NCI-H460 (cell line): ENCODE results near the gene TRAPPC11. TPM values are rescaled to one million over a fixed set of nuclear protein-coding genes. Genes with fewer than 3 reads are reported as not detected.
"Not testable (repeated sequence)": the region's sequence is repeated elsewhere in the genome, so short reads cannot be mapped to it uniquely, and the experiment has no call there.

Source experiments
- DNase-seq: peaks from one replicate; pipeline ENCODE4 v3.0.0-alpha.2; 2016; ENCODE audit warnings: low read depth; ENCODE audit errors: extremely low read depth
- polyA plus RNA-seq: library from polyadenylated mRNA; depleted of rRNA; stranded (reverse); fragments of >200 nt; gene quantifications from 2 replicates; pipeline ENCODE4 v1.2.3, GENCODE V29; 2014; cell fraction: nucleus; rRNA removed
- total RNA-seq: library from RNA; depleted of rRNA; stranded (reverse); fragments of >200 nt; shearing (Covaris generic); gene quantifications from 2 replicates; pipeline ENCODE4 v1.2.3, GENCODE V29; 2014; rRNA removed

TRAPPC11 gene
- total RNA-seq = 37.7 and 41.1 TPM in 2 replicates
- 31.0 and 34.1 TPM in 2 replicates for polyA plus RNA-seq

GRCh38 chr4:183659029-183659871 is at the start of gene TRAPPC11, which contains the start of gene RWDD4:
Gene TRAPPC11, plus strand, starts transcription at chr4:183659293. Its CDS starts 4,575 bp downstream, at chr4:183663868.
Gene RWDD4, minus strand, starts transcription at chr4:183659185. Its CDS starts 233 bp downstream, at chr4:183658952.
- DNase-seq = peak; percentile 93

- DNase-seq = no peak
Measured at GRCh38 chr4:183610033-183610432, 49.1 kb upstream of the TRAPPC11 start.

- no peak for DNase-seq
Measured at GRCh38 chr4:183610613-183611012, 48.5 kb upstream of the TRAPPC11 start.

DNA sequence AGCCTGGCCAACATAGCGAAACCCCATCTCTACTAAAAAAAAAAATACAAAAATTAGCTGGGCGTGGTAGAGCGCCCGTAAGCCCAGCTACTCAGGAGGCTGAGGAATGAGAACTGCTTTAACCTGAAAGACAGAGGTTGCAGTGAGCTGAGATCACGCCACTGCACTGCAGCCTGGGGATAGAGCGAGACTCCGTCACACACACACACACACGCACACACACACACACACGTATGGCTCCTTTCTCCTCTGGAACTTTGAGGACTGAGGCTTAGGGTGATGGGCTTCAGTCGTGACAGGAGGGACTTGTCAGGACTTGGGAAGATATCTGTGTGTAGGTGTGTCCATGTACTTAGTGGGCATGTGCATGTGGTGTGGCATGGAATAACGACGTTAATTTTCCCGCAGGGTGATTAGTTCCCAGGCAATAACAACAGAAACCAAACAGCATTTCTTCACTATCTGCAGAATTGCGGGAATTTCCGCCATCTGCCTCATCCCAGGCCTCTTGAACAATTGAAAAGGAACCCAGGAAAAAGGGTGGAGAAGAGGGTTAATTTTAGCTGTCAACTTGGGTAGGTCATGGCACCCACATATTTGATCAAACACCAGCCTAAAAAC is 47.8 kb upstream of the TRAPPC11 start:
- no peak for DNase-seq

DNA sequence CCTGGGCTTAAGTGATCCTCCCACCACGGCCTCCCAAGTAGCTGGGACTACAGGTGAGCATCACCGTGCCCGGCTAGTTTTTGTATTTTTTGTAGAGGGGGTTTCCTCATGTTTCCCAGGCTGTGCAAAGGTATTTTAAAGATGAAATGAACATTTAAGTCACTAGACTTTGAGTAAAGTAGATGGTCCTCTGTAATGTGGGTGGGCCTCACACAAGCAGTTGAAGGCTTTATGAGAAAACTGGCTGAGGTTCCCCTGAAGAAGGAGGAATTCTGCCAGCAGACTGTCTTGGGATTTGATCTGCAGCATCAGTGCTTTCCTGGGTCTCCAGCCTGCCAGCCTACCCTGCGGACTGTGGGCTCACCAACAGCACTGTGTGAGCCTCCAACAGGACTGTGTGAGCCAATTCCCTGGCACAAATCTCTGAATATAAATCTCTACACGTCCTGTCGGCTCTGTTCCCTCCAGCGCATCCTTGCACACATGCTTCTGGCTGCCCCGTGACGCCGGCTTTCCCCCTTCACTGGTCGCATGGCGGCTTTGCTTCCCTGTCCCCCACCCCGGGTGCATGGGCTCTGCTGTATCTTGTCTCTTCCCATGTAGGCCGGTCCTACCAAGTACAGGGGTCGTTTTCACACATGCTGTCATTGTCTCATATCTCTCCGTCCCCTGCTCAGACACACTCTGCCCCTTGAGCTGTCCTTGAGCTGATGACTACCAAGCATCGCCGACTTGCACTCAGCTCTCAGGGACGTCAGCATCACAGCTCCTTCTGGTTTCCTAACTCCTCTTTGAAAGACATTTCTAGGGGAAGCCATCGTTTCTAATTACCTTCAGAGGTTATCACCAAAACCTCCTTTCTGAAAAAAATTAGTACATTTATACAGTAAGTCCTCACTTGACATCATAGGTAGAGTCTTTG is 46.5 kb upstream of the TRAPPC11 start:
- no peak for DNase-seq

DNA sequence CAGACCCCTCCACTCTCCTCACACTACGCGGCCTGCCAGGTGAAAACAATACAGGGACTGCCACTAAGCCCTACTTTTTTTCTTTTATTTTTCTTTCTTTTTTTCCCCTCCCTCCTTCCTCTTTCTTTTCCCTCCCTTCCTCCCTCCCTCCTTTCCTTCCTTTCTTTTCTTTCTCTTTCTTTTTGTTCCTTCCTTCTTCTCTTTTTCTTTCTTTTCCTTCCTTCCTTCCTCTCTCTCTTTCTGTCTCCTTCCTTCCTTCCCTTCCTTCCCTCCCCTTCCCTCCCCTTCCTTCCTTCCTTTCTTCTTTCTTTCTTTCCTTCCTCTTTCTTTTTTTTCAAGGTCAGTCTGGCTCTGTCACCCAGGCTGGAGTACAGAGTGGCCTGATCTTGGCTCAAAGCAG is 42.0 kb upstream of the TRAPPC11 start:
- no peak for DNase-seq

GRCh38 chr4:183618681-183619080 is 40.4 kb upstream of the TRAPPC11 start:
- DNase-seq = no peak

DNA sequence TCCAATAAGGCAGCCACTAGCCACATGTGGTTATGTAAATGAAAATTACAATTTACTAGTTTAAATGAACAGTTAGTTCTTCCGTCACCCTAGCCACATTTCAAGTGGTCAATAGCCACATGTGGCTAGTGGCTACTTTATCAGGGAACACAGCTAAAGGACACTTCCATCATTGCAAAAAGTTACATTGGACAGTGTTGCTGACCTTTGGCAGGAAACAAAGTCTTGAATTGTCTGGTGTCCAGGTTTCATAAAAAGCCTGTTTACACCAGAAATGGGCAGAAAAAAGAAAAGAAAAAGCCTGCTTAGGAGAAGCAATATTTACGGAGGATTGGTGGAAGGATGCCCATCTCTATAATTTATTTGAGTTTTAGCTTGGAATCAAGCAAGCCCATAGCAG is 38.7 kb upstream of the TRAPPC11 start:
- DNase-seq = no peak

- no peak for DNase-seq
Measured at GRCh38 chr4:183621875-183622274, 37.2 kb upstream of the TRAPPC11 start.

DNA sequence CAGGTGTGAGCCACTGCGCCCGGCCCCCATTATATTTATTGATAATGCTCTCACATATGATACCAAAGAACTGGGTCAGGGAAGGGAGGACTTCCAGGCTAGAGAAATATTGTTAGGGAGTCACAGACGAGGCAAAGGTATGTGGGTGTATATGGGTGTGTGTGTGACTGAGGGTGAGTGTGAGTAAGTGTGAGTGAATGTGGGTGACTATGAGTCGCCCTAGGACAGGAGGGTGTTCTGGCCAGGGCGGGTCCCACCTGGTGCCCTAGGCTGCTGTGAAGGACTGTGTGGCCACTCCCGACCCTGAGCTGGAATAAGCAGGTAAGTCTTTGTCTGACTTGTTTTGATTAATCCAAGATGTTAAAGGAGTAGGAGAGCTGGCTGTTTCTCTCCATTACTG is 34.5 kb upstream of the TRAPPC11 start:
- DNase-seq = no peak

GRCh38 chr4:183626168-183626567 is 32.9 kb upstream of the TRAPPC11 start:
- DNase-seq = no peak

DNA sequence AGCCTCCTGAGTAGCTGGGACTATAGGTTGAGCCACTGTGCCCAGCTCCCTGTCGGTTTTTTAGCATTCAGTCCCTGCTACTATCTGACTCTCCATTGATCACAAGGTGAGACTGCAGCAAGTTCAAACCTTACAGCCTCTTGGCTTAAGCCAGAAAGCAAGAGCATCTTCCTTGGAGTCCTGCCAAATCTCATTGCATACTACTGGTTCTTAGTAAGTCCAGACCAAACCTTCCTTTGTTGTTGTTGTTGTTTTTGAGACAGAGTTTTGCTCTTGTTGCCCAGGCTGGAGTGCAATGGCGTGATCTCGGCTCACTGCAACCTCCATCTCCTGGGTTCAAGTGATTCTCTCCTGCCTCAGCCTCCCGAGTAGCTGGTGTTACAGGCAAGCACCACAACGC is 31.8 kb upstream of the TRAPPC11 start:
- DNase-seq = not testable (repeated sequence)

DNA sequence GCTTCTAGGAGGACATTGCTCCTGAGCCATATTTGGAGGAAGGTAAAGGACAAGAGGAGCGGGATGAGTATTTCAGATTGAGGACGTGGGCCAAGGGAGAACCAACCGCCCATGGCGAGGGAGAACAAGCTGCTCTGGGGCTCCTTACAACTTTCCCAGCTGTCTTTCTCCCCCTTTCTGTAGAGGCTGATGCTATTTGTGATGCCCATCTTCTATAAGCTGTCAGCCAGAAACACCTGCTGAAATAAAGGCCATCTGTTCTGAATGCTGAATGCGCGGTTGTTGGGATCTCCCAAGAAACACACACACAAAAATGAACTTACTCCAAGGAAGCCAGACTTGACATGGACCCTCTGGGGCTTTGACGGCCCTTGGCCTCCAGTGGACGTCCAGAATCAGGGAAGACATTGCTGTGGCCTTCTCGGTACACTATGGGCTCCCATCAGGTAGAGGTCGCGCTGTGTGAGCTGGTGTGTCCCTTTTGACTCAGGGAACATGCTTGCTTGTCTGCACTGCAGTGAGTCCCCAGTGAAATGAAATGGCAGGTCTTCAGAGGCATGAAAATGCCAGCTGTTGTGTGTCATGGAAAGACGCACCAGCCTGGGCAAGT is 31.0 kb upstream of the TRAPPC11 start:
- no peak for DNase-seq

GRCh38 chr4:183631577-183632198 is 27.4 kb upstream of the TRAPPC11 start:
- no peak for DNase-seq

- no peak for DNase-seq
Measured at GRCh38 chr4:183632689-183633088, 26.4 kb upstream of the TRAPPC11 start.

GRCh38 chr4:183633476-183634400 is 25.4 kb upstream of the TRAPPC11 start:
- no peak for DNase-seq

DNA sequence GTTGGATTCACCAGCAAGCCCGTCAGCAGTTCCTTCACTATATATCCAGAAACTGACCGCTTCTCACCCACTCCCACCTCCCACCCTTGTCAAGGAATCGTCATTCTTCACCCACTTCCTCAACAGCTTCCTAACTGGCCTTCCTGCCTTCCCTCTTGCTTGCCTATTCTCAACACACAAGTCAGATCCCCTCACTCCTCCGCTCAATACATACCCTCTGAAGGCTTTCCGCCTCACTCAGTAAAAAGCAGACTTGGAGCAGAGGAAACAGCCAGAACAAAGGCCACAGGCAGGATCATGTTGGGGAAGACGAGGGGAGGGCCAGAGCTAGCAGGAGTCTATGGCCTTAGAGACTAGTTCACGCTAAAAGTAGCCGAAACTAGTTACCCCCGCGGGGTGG is 23.8 kb upstream of the TRAPPC11 start:
- DNase-seq = no peak

- no peak for DNase-seq
Measured at GRCh38 chr4:183635741-183636140, 23.4 kb upstream of the TRAPPC11 start.

DNA sequence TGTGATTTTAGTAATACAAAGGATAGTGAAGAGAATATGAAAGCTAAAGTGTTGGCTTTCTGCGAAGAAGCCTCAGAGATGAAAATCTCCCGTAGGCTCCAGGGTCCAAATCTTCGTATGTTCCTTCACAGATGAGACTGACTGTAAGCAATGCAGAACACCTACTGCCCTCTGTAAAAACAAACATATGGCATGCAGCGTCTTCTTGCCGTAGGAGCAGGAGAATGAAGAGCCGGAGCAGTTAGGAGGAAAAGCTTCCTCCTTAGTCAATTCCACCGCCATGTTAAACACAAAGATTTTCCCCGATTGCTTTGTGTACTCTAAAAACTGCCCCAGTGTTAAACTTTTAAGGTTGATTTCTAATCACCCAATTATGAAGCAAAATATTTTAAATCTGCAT is 22.6 kb upstream of the TRAPPC11 start:
- DNase-seq = peak; percentile 77
